SK-N-SH (cell line): ENCODE measurements around the gene FIBP.

Experiments
- EZH2phosphoT487 ChIP-seq: fragments of 200-600 bp; sonication (generic); IDR thresholded peaks from 2 replicates; pipeline ENCODE4 v1.6.1; 2017; ENCODE audit warnings: low read depth, mixed run types, mild to moderate bottlenecking, antibody characterized with exemption, moderate library complexity, borderline replicate concordance
- FOXJ3 ChIP-seq: sonication (generic); formaldehyde crosslinking; IDR thresholded peaks from 2 replicates; pipeline ENCODE4 v1.5.1; 2020; ENCODE audit warnings: mild to moderate bottlenecking, missing genetic modification reagents
- GATA2 ChIP-seq: sonication (generic); formaldehyde crosslinking; IDR thresholded peaks from 2 replicates; pipeline ENCODE4 v1.5.0; 2020; ENCODE audit warnings: mild to moderate bottlenecking, missing genetic modification reagents
- POLR2AphosphoS5 ChIP-seq: IDR thresholded peaks from 2 replicates; pipeline ENCODE4 v1.6.1; 2012; ENCODE audit warnings: low read depth, low read length
- RFX5 ChIP-seq: IDR thresholded peaks from 2 replicates; pipeline ENCODE4 v1.6.1; 2012; ENCODE audit warnings: mild to moderate bottlenecking, improper control_type of control experiment, low read length
- SIN3A ChIP-seq: IDR thresholded peaks from 2 replicates; pipeline ENCODE4 v1.6.1; 2012; ENCODE audit warnings: low read depth, mild to moderate bottlenecking, low read length, moderate library complexity, borderline replicate concordance
- SMC3 ChIP-seq: IDR thresholded peaks from 2 replicates; pipeline ENCODE4 v1.6.1; 2012; ENCODE audit warnings: low read depth, low read length, improper control_type of control experiment
- TF ChIP-seq, protein P1 (sequence below): fragments of 200-600 bp; sonication (generic); IDR thresholded peaks from 2 replicates; pipeline ENCODE4 v1.6.1; 2017; ENCODE audit warnings: antibody characterized with exemption, mild to moderate bottlenecking, moderate library complexity
- TF ChIP-seq, protein P2 (sequence below): IDR thresholded peaks from 2 replicates; pipeline ENCODE4 v1.6.1; 2012; ENCODE audit warnings: mild to moderate bottlenecking, low read depth, low read length, moderate library complexity
- TF ChIP-seq, protein P3 (sequence below): IDR thresholded peaks from 2 replicates; pipeline ENCODE4; 2012

DNA sequence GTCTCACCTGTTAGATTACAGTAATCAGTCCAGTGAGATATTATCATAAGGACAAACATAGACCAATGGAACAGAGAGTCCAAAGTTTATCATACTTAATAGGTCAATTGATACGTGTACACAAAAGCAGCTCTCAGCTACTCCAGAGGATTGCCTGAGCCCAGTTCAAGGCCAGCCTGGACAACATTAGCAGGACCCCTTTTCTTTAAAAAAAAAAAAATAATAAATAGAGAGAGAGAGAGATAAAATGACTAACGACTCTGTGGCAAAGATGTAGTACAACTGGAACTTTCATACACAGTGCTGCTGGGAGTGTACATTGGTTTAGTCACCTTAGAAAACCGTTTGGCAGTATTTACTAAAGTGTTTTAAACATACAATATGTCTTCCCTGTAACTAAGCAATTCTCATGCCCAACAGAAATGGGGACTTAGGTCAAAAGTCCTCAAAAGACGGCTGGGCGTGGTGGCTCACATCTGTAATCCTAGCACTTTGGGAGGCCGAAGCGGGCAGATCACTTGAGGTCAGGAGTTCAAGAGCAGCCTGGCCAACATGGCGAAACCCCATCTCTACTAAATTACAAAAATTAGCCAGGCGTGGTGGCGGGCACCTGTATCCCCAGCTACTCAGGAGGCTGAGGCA lies 43.9 kb downstream of the FIBP start:
- TF ChIP-seq, protein P1, sequence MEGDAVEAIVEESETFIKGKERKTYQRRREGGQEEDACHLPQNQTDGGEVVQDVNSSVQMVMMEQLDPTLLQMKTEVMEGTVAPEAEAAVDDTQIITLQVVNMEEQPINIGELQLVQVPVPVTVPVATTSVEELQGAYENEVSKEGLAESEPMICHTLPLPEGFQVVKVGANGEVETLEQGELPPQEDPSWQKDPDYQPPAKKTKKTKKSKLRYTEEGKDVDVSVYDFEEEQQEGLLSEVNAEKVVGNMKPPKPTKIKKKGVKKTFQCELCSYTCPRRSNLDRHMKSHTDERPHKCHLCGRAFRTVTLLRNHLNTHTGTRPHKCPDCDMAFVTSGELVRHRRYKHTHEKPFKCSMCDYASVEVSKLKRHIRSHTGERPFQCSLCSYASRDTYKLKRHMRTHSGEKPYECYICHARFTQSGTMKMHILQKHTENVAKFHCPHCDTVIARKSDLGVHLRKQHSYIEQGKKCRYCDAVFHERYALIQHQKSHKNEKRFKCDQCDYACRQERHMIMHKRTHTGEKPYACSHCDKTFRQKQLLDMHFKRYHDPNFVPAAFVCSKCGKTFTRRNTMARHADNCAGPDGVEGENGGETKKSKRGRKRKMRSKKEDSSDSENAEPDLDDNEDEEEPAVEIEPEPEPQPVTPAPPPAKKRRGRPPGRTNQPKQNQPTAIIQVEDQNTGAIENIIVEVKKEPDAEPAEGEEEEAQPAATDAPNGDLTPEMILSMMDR, result no peak
- TF ChIP-seq RFX5 (no peak), GATA2 (CRISPR knock-in tag) (no peak), FOXJ3 (CRISPR knock-in tag) (no peak), SMC3 (no peak), POLR2AphosphoS5 (no peak), SIN3A (no peak), EZH2phosphoT487 (no peak)
- TF ChIP-seq, protein P2, sequence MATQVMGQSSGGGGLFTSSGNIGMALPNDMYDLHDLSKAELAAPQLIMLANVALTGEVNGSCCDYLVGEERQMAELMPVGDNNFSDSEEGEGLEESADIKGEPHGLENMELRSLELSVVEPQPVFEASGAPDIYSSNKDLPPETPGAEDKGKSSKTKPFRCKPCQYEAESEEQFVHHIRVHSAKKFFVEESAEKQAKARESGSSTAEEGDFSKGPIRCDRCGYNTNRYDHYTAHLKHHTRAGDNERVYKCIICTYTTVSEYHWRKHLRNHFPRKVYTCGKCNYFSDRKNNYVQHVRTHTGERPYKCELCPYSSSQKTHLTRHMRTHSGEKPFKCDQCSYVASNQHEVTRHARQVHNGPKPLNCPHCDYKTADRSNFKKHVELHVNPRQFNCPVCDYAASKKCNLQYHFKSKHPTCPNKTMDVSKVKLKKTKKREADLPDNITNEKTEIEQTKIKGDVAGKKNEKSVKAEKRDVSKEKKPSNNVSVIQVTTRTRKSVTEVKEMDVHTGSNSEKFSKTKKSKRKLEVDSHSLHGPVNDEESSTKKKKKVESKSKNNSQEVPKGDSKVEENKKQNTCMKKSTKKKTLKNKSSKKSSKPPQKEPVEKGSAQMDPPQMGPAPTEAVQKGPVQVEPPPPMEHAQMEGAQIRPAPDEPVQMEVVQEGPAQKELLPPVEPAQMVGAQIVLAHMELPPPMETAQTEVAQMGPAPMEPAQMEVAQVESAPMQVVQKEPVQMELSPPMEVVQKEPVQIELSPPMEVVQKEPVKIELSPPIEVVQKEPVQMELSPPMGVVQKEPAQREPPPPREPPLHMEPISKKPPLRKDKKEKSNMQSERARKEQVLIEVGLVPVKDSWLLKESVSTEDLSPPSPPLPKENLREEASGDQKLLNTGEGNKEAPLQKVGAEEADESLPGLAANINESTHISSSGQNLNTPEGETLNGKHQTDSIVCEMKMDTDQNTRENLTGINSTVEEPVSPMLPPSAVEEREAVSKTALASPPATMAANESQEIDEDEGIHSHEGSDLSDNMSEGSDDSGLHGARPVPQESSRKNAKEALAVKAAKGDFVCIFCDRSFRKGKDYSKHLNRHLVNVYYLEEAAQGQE, result no peak
- TF ChIP-seq, protein P3, sequence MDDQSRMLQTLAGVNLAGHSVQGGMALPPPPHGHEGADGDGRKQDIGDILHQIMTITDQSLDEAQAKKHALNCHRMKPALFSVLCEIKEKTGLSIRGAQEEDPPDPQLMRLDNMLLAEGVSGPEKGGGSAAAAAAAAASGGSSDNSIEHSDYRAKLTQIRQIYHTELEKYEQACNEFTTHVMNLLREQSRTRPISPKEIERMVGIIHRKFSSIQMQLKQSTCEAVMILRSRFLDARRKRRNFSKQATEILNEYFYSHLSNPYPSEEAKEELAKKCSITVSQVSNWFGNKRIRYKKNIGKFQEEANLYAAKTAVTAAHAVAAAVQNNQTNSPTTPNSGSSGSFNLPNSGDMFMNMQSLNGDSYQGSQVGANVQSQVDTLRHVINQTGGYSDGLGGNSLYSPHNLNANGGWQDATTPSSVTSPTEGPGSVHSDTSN, result no peak
